HG03196 (cell line): ENCODE measurements around the gene ISCU.
"Not testable (repeated sequence)": the region's sequence is repeated elsewhere in the genome, so short reads cannot be mapped to it uniquely, and the experiment has no call there.

ENCODE experiments used
- ATAC-seq: cut with Tn5 transposase; IDR thresholded peaks from one replicate; pipeline ENCODE4 v1.9.1; 2021; ENCODE audit not compliant: unreplicated experiment

Gene ISCU

GRCh38 chr12:108568338-108569154 is 6.2 kb downstream of the ISCU start:
- ATAC-seq = peak; percentile 77

GRCh38 chr12:108570743-108571608 is 8.6 kb downstream of the ISCU start:
- ATAC-seq = no peak

- no peak for ATAC-seq
These were observed 9.3 kb downstream of the ISCU start for GRCh38 chr12:108571609-108572165.

GRCh38 chr12:108572166-108572790 is 9.9 kb downstream of the ISCU start:
- ATAC-seq = no peak

- no peak for ATAC-seq
These were observed 10.9 kb downstream of the ISCU start for GRCh38 chr12:108573317-108573716.

GRCh38 chr12:108574276-108574675 is 11.9 kb downstream of the ISCU start:
- not testable (repeated sequence) for ATAC-seq

GRCh38 chr12:108575199-108575912 is 13.0 kb downstream of the ISCU start:
- no peak for ATAC-seq

GRCh38 chr12:108576660-108577234 is 14.4 kb downstream of the ISCU start:
- no peak for ATAC-seq

GRCh38 chr12:108577458-108577857 is 15.1 kb downstream of the ISCU start:
- ATAC-seq = no peak

- no peak for ATAC-seq
These were observed 15.9 kb downstream of the ISCU start for GRCh38 chr12:108578264-108578663.

- ATAC-seq = no peak
These were observed 16.4 kb downstream of the ISCU start for GRCh38 chr12:108578813-108579212.

GRCh38 chr12:108580531-108580930 is 18.1 kb downstream of the ISCU start:
- no peak for ATAC-seq

- ATAC-seq = no peak
These were observed 19.2 kb downstream of the ISCU start for GRCh38 chr12:108581311-108582227.

- no peak for ATAC-seq
These were observed 20.1 kb downstream of the ISCU start for GRCh38 chr12:108582509-108582908.

GRCh38 chr12:108582978-108583770 is 20.8 kb downstream of the ISCU start:
- ATAC-seq = no peak

GRCh38 chr12:108583991-108584390 is 21.6 kb downstream of the ISCU start:
- no peak for ATAC-seq

GRCh38 chr12:108584456-108585065 is 22.2 kb downstream of the ISCU start:
- no peak for ATAC-seq

- no peak for ATAC-seq
These were observed 23.5 kb downstream of the ISCU start for GRCh38 chr12:108585864-108586263.
